ENCODE data around the gene FOXA2.
"Not testable (repeated sequence)": the region's sequence is repeated elsewhere in the genome, so short reads cannot be mapped to it uniquely, and the experiment has no call there.

Gene FOXA2

DNA sequence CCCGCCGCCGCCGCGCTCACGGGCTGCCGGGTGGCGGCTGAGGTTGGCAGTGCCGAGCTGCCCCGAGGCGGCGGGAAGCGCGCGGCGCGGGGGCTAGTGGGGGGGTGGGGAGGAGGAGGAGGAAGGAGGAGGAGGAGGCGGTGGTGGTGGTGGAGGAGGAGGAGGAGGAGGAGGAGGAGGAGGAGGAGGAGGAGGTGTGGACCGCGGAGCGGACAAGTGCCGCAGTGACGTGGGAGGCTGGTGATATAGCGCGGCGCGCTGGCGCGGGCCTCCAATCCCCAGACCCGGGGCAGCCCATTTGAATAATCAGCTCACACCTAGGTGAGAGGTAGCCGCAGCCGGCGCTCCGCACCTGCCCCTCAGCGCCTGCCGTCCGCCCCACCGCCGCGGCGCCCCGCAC is at the start of gene FOXA2:
FOXA2 (minus strand) TSS at position 51 of the 400 bp plus-strand sequence. CDS start 294 bp downstream, outside the sequence.
- no peak for DNase-seq

- no peak for DNase-seq
Observed at GRCh38 chr20:22630701-22631100, 46.3 kb upstream of the FOXA2 start.

GRCh38 chr20:22629927-22630326 is 45.6 kb upstream of the FOXA2 start:
- no peak for DNase-seq

DNA sequence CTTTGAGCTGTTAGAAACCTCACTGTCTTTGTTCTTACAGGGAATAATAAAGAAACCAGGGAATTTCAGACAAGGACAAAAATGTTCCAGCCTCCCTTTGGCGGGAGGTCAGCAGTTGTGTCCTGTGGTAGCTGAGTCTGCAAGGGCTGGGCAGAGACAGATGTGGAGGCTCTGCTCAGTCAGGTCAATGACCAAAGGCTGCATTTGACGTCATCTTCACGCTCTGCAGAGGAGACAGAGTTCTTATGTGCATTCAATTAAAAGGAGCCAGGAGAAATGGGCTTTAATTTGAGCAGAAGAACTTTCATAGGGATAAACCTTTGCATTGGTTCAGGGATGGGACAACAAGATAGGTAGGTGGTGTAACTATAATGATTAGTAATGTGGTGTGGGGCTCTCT is 45.1 kb upstream of the FOXA2 start:
- DNase-seq = no peak

- no peak for DNase-seq
Observed at GRCh38 chr20:22626496-22626895, 42.1 kb upstream of the FOXA2 start.

DNA sequence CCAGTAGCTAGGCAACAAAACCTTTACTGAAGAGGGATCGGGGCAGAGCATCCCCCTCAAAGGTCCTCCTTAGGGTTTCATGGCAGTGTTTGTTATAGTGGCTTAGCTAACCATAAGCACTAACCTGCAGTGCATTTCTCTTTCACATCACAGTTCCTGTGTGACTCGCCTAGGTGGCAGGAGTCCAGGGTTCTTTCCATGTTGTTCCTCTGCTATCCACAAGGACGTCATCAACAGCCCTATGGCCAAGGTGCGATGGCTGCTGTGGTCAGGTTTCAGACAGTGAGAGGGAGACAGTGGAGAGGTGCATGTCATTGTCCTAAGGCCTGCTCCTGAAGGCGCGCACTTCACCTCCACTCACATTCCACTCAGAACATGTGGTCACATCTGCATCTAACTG is 38.8 kb upstream of the FOXA2 start:
- no peak for DNase-seq

- no peak for DNase-seq
Observed at GRCh38 chr20:22620342-22620741, 36.0 kb upstream of the FOXA2 start.

DNA sequence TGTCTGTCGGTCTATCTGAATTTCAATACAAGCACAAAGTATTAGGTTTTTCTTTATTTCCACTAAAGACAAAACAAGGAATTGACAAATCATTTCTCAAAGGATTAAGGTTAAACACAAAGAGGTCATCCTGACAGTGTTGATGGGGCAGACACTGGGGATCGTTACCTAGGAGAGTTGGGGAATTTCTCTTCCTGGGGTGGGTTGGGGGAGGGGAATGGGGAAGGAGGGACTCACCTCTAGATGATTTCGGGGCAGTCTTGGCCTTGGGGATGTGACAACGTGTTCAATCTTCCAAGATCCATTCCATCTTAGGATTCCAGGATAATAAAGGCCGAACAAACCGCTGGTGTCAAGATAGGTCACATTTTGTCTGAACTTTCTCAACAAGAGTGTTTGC is 35.4 kb upstream of the FOXA2 start:
- DNase-seq = no peak

GRCh38 chr20:22619272-22619671 is 34.9 kb upstream of the FOXA2 start:
- DNase-seq = no peak

DNA sequence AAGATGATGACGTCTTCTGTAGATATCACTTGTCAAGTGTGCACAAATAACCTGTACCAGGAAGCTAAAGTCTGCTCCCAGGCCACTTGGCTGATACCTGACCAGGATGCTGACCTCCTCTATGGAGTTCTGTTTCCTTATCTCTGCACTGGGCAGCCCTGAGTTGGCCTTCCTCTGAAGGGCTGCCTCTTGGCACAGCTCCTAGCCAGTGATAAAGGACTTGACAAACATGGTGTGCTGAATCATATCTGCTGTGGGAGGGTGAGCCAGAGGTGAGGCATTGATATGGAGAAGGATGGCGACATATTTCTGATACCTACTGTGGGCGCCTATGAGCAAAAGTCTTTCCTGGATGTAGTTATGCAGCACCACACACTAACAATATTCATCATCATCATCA is 32.8 kb upstream of the FOXA2 start:
- DNase-seq = no peak

GRCh38 chr20:22616551-22616950 is 32.2 kb upstream of the FOXA2 start:
- no peak for DNase-seq

DNA sequence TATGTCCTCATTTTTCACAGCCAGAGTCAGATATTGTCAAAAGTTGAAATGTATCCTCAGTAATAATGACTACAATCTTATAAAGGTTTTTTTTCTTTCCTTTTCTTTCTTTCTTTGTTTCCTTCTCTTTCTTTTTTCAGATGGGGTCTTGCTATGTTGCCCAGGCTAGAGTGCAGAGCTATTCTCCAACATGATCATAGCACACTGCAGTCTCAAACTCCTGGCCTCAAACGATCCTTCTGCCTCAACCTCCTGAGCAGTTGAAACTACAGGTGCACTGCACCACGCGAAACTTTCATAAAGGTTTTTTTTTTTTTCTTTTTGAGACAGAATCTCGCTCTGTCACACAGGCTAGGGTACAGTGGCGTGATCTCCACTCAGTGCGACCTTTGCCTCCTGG is 31.1 kb upstream of the FOXA2 start:
- no peak for DNase-seq

GRCh38 chr20:22611636-22612035 is 27.3 kb upstream of the FOXA2 start:
- DNase-seq = no peak

- no peak for DNase-seq
Observed at GRCh38 chr20:22607695-22608094, 23.3 kb upstream of the FOXA2 start.

DNA sequence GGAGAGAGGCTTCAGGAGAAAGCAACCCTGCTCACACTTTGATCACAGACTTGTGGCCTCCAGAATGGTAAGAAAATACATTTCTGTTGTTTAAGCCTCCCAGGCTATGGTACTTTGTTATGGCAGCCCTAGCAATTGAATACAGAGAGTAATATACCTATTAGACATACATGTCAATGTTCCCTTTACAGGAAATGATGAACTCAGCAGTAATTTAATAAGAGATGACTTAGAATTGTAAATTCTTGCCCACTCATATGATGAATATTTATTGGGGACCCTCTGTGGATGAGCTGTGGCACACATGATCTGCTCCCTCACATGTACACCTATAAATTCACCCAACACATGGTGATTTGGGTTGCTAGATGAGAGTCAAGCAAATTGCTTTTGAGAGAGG is 20.4 kb upstream of the FOXA2 start:
- no peak for DNase-seq

- DNase-seq = no peak
Observed at GRCh38 chr20:22601361-22602141, 17.2 kb upstream of the FOXA2 start.

DNA sequence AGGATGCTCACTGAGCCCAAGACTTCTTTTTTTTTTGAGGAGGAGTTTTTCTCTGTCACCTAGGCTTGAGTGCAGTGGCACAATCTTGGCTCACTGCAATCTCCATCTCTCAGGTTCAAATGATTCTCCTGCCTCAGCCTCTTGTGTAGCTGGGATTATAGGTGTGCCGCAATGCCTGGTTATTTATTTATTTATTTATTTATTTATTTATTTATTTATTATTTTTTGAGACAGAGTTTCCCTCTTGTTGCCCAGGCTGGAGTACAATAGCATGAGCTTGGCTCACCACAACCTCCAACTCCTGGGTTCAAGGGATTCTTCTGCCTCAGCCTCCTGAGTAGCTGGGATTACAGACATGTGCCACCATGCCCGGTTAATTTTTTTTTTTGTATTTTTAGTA is 14.9 kb upstream of the FOXA2 start:
- DNase-seq = not testable (repeated sequence)

GRCh38 chr20:22597303-22597702 is 12.9 kb upstream of the FOXA2 start:
- DNase-seq = no peak

- DNase-seq = no peak
Observed at GRCh38 chr20:22590662-22591061, 6.3 kb upstream of the FOXA2 start.

DNA sequence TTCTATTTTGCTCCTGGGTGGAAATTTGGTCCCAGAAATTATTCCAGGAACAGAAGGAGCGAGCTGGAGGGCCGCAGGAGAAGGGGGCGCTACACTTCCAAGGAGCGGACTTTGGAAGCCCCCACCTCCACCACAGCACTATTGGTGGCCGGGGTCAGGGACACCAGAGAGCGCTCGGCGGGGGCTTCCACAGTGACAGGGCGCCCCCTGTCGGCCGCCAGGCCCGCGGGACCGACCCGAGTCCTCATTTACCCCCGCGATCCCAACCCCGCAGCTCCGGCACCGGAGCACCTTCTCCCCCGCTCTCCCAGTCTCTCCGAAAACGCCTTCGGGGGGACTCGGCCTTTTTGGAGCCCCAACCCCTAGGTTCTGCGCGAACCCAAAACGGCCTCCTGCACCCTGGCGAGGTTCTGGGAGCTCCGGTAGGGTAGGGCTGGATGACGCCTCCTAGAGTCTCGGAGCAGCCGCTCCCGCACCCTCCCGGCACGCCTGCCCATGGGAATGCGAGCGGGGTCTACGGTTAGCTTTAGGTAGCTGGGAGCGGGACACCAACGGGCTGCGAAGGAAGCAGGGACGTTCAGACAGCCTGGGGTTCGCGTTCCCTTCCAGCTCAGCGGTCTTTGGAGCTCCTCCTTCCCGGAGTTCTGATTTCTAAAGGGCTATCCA is 2.4 kb upstream of the FOXA2 start:
- no peak for DNase-seq

GRCh38 chr20:22585786-22586493 is 1.6 kb upstream of the FOXA2 start:
- DNase-seq = no peak

DNA sequence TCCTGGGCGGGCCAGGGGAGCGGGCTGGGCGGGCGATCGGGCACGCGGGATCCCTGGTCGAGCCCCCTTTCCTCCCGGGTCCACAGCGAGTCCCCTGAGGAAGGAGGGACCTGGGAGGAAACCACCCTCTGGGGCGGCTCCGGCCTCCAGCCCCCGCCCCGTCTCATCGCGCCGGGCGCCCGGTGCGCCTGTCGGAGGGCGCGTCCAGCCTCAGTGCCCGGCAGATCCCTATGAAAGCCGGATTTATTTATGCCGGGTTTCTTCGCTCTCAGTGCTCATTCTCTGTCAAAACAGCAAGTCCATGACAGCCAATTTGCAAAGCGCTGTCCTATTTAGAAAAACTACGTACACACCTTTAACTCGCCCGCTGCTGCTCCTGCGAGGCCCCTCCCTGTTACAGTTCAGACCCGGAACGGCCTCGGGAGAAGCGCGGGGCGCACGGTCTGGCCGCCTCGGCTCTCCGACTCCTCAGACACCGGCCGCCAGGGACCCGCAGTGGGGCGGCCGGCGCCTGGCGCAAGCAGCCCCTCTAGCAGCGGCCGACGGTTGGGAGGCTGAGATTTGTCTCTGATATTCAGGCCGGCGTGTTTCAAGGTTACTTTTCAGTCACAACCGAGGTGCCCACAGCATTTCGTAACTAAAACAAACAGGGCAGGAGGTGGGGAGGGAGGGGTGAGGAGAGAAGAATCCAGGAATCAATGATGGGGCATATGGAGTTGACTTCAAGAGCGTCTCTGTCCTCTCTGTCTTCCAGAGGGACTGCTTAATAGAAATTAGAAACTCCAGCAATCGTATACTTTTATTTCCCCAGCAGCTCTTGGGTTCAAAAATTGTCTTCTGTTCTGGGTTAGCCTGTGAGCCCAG is 782 bp upstream of the FOXA2 start:
- no peak for DNase-seq

All from NCI-H1694 (cell line).